Measurements from ENCODE around the gene TUSC1. TPM values are rescaled to one million over a fixed set of nuclear protein-coding genes. Genes with fewer than 3 reads are reported as not detected.
"Not testable (repeated sequence)": the region's sequence is repeated elsewhere in the genome, so short reads cannot be mapped to it uniquely, and the experiment has no call there.

The TUSC1 gene
- total RNA-seq, 2 experiments from 2014 or later = not detected

DNA sequence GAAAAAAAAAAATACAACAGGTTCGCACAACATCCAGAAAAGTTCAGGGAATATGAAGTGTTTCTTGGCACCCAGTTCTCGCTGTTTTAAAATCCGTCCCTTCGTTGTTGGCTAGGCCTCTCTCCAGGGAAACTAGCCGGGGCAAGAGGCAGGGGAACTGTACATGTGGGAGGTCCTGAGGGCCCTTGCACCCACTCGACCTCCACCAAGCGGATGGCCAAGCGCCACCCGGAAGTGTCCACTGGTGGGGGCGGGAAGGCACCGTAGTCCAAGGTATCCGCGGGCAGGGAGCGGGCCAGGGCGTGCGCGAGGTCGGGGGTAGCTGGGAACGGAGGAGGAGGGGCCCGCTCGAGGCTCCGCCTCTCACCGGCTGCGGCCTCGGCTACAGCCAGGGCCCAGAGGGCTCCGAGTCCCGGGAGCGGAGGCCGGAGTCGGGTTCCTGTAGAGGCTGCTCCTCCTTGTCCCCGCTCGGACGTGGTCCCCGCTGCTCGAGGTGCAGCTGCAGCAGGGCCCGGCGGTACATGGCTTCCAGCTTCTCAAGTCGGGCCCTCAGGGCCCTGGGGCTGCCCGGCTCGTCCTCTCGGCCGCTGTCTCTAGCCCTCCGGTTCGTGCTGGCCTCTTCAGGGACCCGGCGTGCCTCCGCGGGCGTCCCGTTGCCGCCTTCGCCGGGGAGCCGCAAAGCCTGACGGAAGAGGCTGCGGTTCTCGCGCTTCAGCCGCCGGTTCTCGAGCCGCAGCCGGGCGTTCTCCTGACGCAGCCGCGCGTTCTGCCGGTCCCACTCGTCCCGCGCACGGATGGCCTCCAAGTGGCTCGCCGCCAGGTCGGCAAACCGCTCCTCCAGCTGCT lies 720 bp downstream of the TUSC1 start:
- Mint-ChIP-seq H3K9me3 (no peaks in the 10 kb centered on the region), H3K36me3 (no peaks in the 10 kb centered on the region), H3K4me1 (no peaks in the 10 kb centered on the region), H3K27ac (no peak overlapping the region), H3K4me3 (no peak overlapping the region), H3K27me3 (peaks cover 21% of the 10 kb centered on the region)
- POLR2A ChIA-PET = no interaction called here
- DNase-seq (peak; percentile 32), ATAC-seq (ENCODE audit: low read depth) (peak; percentile 36)

DNA sequence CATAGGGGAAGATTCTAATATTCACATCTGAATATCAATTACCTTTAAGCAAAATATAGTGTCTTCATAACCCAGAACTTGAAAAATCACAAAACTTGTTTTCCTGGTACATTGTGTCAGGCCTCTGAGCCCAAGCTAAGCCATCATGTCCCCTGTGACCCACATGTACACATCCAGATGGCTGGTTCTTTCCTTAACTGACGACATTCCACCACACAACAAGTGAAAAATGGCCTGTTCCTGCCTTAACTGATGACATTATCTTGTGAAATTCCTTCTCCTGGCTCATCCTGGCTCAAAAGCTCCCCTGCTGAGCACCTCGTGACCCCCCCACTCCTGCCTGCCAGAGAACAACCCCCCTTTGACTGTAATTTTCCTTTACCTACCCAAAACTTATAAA lies 2.4 kb downstream of the TUSC1 start:
- POLR2A ChIA-PET; ATAC-seq (ENCODE audit: low read depth); H3K27ac Mint-ChIP-seq; H3K4me1 Mint-ChIP-seq; H3K4me3 Mint-ChIP-seq; DNase-seq; H3K9me3 Mint-ChIP-seq; H3K36me3 Mint-ChIP-seq: not testable (repeated sequence)
- H3K27me3 Mint-ChIP-seq = peaks cover 21% of the 10 kb centered on the region

DNA sequence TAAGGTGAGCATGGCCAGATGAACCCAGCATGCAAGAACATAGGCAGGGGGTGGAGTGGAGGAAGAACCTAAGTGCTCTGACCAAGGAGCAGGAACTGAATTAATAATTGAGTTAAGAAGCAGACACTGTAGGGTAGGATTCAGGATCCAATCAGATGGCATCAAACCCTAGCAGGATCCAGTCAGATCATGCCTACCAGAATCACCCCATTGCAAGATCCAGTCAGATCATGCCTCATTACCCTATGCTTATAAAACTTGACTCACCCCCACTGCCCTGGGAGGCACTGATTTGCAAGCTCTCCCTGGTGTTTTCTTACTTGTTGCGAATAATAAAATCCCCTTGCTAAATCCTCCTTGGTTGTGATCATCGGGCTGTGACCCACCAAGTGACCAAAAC lies 19.7 kb downstream of the TUSC1 start:
- Mint-ChIP-seq H3K4me3 (no peak overlapping the region), H3K36me3 (no peaks in the 10 kb centered on the region), H3K4me1 (no peaks in the 10 kb centered on the region), H3K27ac (no peak overlapping the region), H3K9me3 (no peaks in the 10 kb centered on the region), H3K27me3 (no peaks in the 10 kb centered on the region)
- DNase-seq (no peak), ATAC-seq (ENCODE audit: low read depth) (no peak)
- POLR2A ChIA-PET = no interaction called here

DNA sequence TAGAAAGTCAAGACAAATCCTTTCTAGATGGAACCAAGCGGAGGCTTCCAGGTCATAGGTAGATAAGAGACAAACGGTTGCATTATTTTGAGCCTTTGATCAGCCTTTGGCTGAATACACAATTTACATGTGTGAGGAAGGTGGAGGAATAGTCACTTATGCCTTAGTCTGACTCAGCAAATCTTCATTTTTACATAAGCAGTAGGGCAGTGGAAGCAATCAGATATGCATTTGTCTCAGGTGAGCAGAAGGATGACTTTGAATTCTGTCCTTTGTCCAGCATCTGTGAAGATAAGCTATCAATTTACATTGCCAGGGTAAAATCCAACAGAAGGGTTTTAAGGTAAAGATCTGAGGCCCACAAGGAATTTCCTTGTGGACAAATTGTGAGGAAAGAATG lies 23.8 kb downstream of the TUSC1 start:
- no peak overlapping the region for H3K4me3 Mint-ChIP-seq
- no peaks in the 10 kb centered on the region for H3K27me3 Mint-ChIP-seq
- POLR2A ChIA-PET = no interaction called here
- no peaks in the 10 kb centered on the region for H3K36me3 Mint-ChIP-seq
- ATAC-seq (ENCODE audit: low read depth) (no peak), DNase-seq (no peak)
- peaks cover 2% of the 10 kb centered on the region for H3K9me3 Mint-ChIP-seq
- H3K27ac Mint-ChIP-seq = no peak overlapping the region
- no peaks in the 10 kb centered on the region for H3K4me1 Mint-ChIP-seq

DNA sequence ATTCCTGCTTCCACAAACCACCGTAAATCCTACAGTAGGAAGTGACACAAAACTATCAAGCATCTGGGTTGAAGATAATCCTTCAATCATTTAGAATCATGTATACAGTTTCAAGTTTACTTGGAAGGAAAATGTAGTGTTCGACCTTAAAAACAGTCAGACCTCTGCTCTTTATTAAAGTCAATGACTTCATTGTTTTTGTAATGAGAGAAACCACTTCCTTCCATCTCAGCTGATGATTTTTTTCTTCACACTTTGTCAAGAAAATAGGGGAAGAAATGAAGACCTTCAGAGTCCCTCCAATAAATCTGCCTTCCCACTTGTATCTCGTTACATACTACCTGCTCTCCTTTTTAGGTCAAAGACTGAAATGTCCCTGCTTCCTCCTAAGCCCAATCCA lies 30.1 kb downstream of the TUSC1 start:
- DNase-seq = no peak
- Mint-ChIP-seq H3K27ac (no peak overlapping the region), H3K27me3 (no peaks in the 10 kb centered on the region), H3K36me3 (no peaks in the 10 kb centered on the region), H3K9me3 (peaks cover 3% of the 10 kb centered on the region), H3K4me1 (no peaks in the 10 kb centered on the region), H3K4me3 (no peak overlapping the region)
- ATAC-seq (ENCODE audit: low read depth) = no peak
- POLR2A ChIA-PET = no interaction called here

DNA sequence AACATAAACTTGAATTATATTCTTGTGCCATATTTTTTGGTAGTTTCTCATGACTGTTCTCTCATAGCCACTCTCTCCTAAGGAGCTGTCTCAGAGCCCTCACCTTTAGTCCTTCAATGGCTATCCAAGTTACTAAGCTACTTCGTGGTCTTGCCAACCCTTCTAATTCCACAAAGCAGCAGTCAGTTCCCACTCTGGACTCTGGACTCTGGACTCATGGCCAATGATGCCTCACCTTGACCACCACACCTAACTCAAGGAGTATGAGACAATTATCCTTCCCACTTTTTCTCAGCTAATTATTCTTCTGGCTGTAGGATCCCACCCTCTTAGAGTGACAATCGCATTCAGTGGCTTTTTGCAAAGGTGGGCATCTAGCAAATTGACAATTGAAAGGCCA lies 42.2 kb downstream of the TUSC1 start:
- Mint-ChIP-seq H3K4me1 (no peaks in the 10 kb centered on the region), H3K36me3 (no peaks in the 10 kb centered on the region), H3K27ac (no peak overlapping the region), H3K27me3 (no peaks in the 10 kb centered on the region), H3K9me3 (no peaks in the 10 kb centered on the region), H3K4me3 (no peak overlapping the region)
- DNase-seq (no peak), ATAC-seq (ENCODE audit: low read depth) (no peak)
- POLR2A ChIA-PET = no interaction called here

DNA sequence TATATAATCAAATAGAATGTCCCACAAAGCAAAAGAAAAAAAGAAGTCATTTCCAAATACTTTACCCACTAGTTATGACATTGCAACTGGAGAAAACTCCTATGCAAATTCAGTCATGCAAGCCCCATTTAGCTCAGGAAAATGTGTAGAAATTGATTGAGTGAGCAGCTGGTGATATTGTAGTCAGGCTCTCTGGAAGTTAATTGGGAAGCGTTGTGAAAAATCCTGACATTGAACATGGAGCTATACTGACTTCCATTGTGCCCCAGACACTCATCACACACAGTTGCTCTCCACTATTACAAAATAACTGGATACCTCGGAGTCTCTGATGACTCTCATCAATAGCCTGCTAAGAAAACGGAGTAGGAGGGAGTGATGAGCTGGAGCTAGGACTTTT lies 49.0 kb downstream of the TUSC1 start:
- H3K27me3 Mint-ChIP-seq = no peaks in the 10 kb centered on the region
- no peak overlapping the region for H3K4me3 Mint-ChIP-seq
- POLR2A ChIA-PET = no interaction called here
- no peaks in the 10 kb centered on the region for H3K4me1 Mint-ChIP-seq
- DNase-seq (no peak), ATAC-seq (ENCODE audit: low read depth) (no peak)
- H3K36me3 Mint-ChIP-seq = no peaks in the 10 kb centered on the region
- peaks cover 10% of the 10 kb centered on the region for H3K9me3 Mint-ChIP-seq
- H3K27ac Mint-ChIP-seq = no peak overlapping the region
